H9 (cell line): ENCODE results near the gene PEX16. TPM values are rescaled to one million over a fixed set of nuclear protein-coding genes. Genes with fewer than 3 reads are reported as not detected.

ENCODE experiments used
- DNase-seq: peaks from one replicate; pipeline ENCODE4 v3.0.0-alpha.2; 2017
- H2AFZ ChIP-seq: one replicate; pipeline ENCODE4 v1.6.1; 2013; ENCODE audit warnings: mild to moderate bottlenecking, low read length, control low read depth, moderate library complexity
- H2AK5ac ChIP-seq: 2 replicates; pipeline ENCODE4 v1.6.1; 2013; ENCODE audit warnings: low read length, control low read depth, mixed read lengths; ENCODE audit not compliant: insufficient read length
- H2BK120ac ChIP-seq: one replicate; pipeline ENCODE4 v1.6.1; 2013; ENCODE audit warnings: low read depth, mild to moderate bottlenecking, low read length, control low read depth, inconsistent platforms; ENCODE audit not compliant: poor library complexity, severe bottlenecking
- H2BK12ac ChIP-seq: 2 replicates; pipeline ENCODE4 v1.6.1; 2013; ENCODE audit warnings: low read length, control low read depth, mixed read lengths, low read depth; ENCODE audit not compliant: insufficient read length
- H2BK15ac ChIP-seq: 2 replicates; pipeline ENCODE4 v1.6.1; 2013; ENCODE audit warnings: low read depth, low read length, control low read depth
- H2BK20ac ChIP-seq: one replicate; pipeline ENCODE4 v1.6.1; 2013; ENCODE audit warnings: low read depth, mild to moderate bottlenecking, low read length, control low read depth, inconsistent platforms; ENCODE audit not compliant: poor library complexity, severe bottlenecking
- H2BK5ac ChIP-seq: 2 replicates; pipeline ENCODE4 v1.6.1; 2013; ENCODE audit warnings: low read length, control low read depth, mixed read lengths; ENCODE audit not compliant: insufficient read length
- H3K14ac ChIP-seq: 2 replicates; pipeline ENCODE4 v1.6.1; 2013; ENCODE audit warnings: low read length, control low read depth; ENCODE audit not compliant: insufficient read depth
- H3K18ac ChIP-seq: 2 replicates; pipeline ENCODE4 v1.6.1; 2013; ENCODE audit warnings: low read depth, mild to moderate bottlenecking, mixed read lengths, low read length, control low read depth; ENCODE audit not compliant: insufficient read length
- H3K23ac ChIP-seq: 2 replicates; pipeline ENCODE4 v1.6.1; 2013; ENCODE audit warnings: low read length, control low read depth, mixed read lengths, low read depth; ENCODE audit not compliant: insufficient read length
- H3K23me2 ChIP-seq: 2 replicates; pipeline ENCODE4 v1.6.1; 2013; ENCODE audit warnings: low read depth, mild to moderate bottlenecking, mixed read lengths, low read length, control low read depth; ENCODE audit not compliant: insufficient read length, poor library complexity, severe bottlenecking
- H3K27ac ChIP-seq: 2 replicates; pipeline ENCODE4 v1.5.1; 2013; ENCODE audit warnings: low read length, control low read depth, mixed read lengths, low read depth; ENCODE audit not compliant: insufficient read length
- H3K27me3 ChIP-seq: 2 replicates; pipeline ENCODE4 v1.6.1; 2013; ENCODE audit warnings: low read length, control low read depth, inconsistent platforms; ENCODE audit not compliant: insufficient read depth
- H3K4ac ChIP-seq: 2 replicates; pipeline ENCODE4 v1.6.1; 2013; ENCODE audit warnings: low read depth, mild to moderate bottlenecking, control low read depth, inconsistent platforms, low read length, moderate library complexity
- H3K4me1 ChIP-seq: 2 replicates; pipeline ENCODE4 v1.6.1; 2013; ENCODE audit warnings: low read length, control low read depth, inconsistent platforms; ENCODE audit not compliant: insufficient read depth
- H3K4me2 ChIP-seq: 2 replicates; pipeline ENCODE4 v1.6.1; 2013; ENCODE audit warnings: low read length, control low read depth, mixed read lengths; ENCODE audit not compliant: insufficient read length, insufficient read depth
- H3K56ac ChIP-seq: 2 replicates; pipeline ENCODE4 v1.6.1; 2013; ENCODE audit warnings: low read depth, mild to moderate bottlenecking, mixed read lengths, low read length, control low read depth; ENCODE audit not compliant: insufficient read length
- H3K79me1 ChIP-seq: 2 replicates; pipeline ENCODE4 v1.6.1; 2013; ENCODE audit warnings: low read depth, mild to moderate bottlenecking, moderate library complexity, low read length, control low read depth, inconsistent platforms; ENCODE audit not compliant: insufficient read depth, poor library complexity, severe bottlenecking
- H3K79me2 ChIP-seq: 2 replicates; pipeline ENCODE4 v1.6.1; 2013; ENCODE audit warnings: low read length, control low read depth, inconsistent platforms; ENCODE audit not compliant: insufficient read depth
- H3K9ac ChIP-seq: 2 replicates; pipeline ENCODE4 v1.6.1; 2013; ENCODE audit warnings: low read length, control low read depth, mixed read lengths; ENCODE audit not compliant: insufficient read length; ENCODE audit errors: extremely low read depth
- H3K9me3 ChIP-seq: one replicate; pipeline ENCODE4 v1.6.1; 2013; ENCODE audit warnings: low read depth, low read length, inconsistent platforms; ENCODE audit not compliant: control insufficient read depth
- H3T11ph ChIP-seq: one replicate; pipeline ENCODE4 v1.6.1; 2013; ENCODE audit warnings: mild to moderate bottlenecking, low read length, control low read depth, inconsistent platforms
- H4K20me1 ChIP-seq: one replicate; pipeline ENCODE4 v1.6.1; 2013; ENCODE audit not compliant: control insufficient read depth, insufficient read length, insufficient read depth
- H4K5ac ChIP-seq: 2 replicates; pipeline ENCODE4 v1.6.1; 2013; ENCODE audit warnings: low read depth, mild to moderate bottlenecking, mixed read lengths, low read length, control low read depth; ENCODE audit not compliant: insufficient read length
- H4K8ac ChIP-seq: replicated peaks from 2 replicates; pipeline ENCODE4 v1.6.1; 2013; ENCODE audit warnings: low read length, control low read depth, mixed read lengths, low read depth; ENCODE audit not compliant: insufficient read length
- H4K91ac ChIP-seq: 2 replicates; pipeline ENCODE4 v1.6.1; 2013; ENCODE audit warnings: low read depth, mild to moderate bottlenecking, moderate library complexity, mixed read lengths, low read length, control low read depth; ENCODE audit not compliant: insufficient read length
- H3K27ac Mint-ChIP-seq, 3 experiments: 2 replicates in 2 of 3; 3 replicates in 1 of 3; pipeline ENCODE4 v1.8.0; 2020 to 2021; ENCODE audit warnings: mixed read lengths in 3 of 3, mild to moderate bottlenecking in 1 of 3, moderate library complexity in 1 of 3
- H3K27me3 Mint-ChIP-seq: 2 replicates; pipeline ENCODE4 v1.8.0; 2021; ENCODE audit warnings: low read depth, mild to moderate bottlenecking, moderate library complexity, mixed read lengths
- H3K36me3 Mint-ChIP-seq, 3 experiments: 2 replicates in 2 of 3; 3 replicates in 1 of 3; pipeline ENCODE4 v1.8.0; 2020 to 2021; ENCODE audit warnings: low read depth in 3 of 3, mixed read lengths in 3 of 3; ENCODE audit not compliant: insufficient read depth in 1 of 3
- H3K4me1 Mint-ChIP-seq, 2 experiments: 2 replicates each; pipeline ENCODE4 v1.8.0; 2020; ENCODE audit warnings: mixed read lengths in 2 of 2
- H3K4me3 Mint-ChIP-seq, 2 experiments: 2 replicates in 1 of 2; 3 replicates in 1 of 2; pipeline ENCODE4 v1.8.0; 2020 to 2021; ENCODE audit warnings: mild to moderate bottlenecking in 2 of 2, mixed read lengths in 2 of 2, moderate library complexity in 1 of 2
- H3K9me3 Mint-ChIP-seq, 2 experiments: 2 replicates in 1 of 2; 3 replicates in 1 of 2; pipeline ENCODE4 v1.8.0; 2020; ENCODE audit warnings: mild to moderate bottlenecking in 2 of 2, mixed read lengths in 2 of 2, moderate library complexity in 1 of 2
- WGBS: extraction: QIAGEN DNeasy Blood & Tissue Kit; methylation state at CpG from one replicate; pipeline ENCODE4 v1.1.7; 2013; ENCODE audit warnings: missing lambda C conversion rate, low lambda C conversion rate, mixed read lengths; ENCODE audit not compliant: insufficient read length; ENCODE audit errors: extremely low coverage; 5-methylcytosine and 5-hydroxymethylcytosine counted together
- total RNA-seq: library from RNA; stranded (reverse); gene quantifications from 2 replicates; pipeline ENCODE4 v1.2.1, GENCODE V29; 2021
- TF ChIP-seq, protein P1 (sequence below): fragments of 200-600 bp; sonication (generic); conservative IDR thresholded peaks from 3 replicates; pipeline ENCODE4 v1.8.0; 2021; ENCODE audit warnings: antibody characterized with exemption, mild to moderate bottlenecking

PEX16 gene
- total RNA-seq, 1 experiment from 2014 or later: 30.8 TPM

DNA sequence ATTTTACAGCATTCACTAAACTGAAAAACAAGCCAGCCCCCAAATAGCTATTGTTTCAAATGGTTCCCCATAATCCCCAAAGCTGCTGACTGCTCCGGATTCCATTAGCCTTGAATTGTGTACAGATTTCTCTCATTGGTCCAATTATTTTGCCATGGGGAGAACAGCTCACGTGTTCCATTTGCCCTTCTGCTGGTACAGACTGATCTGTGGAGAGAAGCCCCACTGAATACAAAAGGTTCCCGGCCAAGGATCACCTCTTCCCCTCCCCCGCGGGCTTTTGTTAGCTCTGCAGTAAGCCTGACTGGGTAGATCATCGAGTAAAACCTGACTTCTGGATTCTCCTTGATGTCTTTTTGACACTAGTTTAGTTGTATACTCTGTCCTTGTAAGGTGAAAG lies 41.3 kb downstream of the PEX16 start:
- Histone ChIP-seq H3K9me3 (no peaks in the 10 kb centered on the region), H3K27me3 (no peaks in the 10 kb centered on the region), H2BK15ac (no peak overlapping the region), H3K14ac (no peak overlapping the region), H3K23ac (no peak overlapping the region), H4K5ac (no peak overlapping the region), H3K18ac (no peak overlapping the region), H2BK20ac (no peak overlapping the region), H2BK5ac (no peak overlapping the region), H2BK12ac (no peak overlapping the region), H2AFZ (no peak overlapping the region), H2BK120ac (no peak overlapping the region), H3K79me1 (no peaks in the 10 kb centered on the region), H3K9ac (no peak overlapping the region), H3K4ac (no peak overlapping the region), H3K79me2 (no peaks in the 10 kb centered on the region), H3K4me2 (no peak overlapping the region), H3K56ac (no peak overlapping the region), H3K27ac (no peak overlapping the region), H4K20me1 (no peaks in the 10 kb centered on the region), H3K4me1 (peaks cover 2% of the 10 kb centered on the region; the same call in 1 of the 2 replicates), H2AK5ac (no peak overlapping the region), H3K23me2 (no peaks in the 10 kb centered on the region), H3T11ph (no peak overlapping the region), H4K91ac (no peak overlapping the region), H4K8ac (no peak overlapping the region)
- no peak overlapping the region for H3K4me3 Mint-ChIP-seq
- H3K9me3 Mint-ChIP-seq: no peaks in the 10 kb centered on the region
- H3K27me3 Mint-ChIP-seq: no peaks in the 10 kb centered on the region
- no CpG with 5 or more reads among the region's 6 CpGs for WGBS
- H3K27ac Mint-ChIP-seq: peak overlapping the region in 1 of 3 experiments; percentile 71; a peak in 3 of 7 replicates
- H3K36me3 Mint-ChIP-seq: peaks cover 1 to 22% (median 5%) of the 10 kb centered on the region in 3 experiments; a peak in 6 of 7 replicates
- peaks cover 25 to 26% of the 10 kb centered on the region in 2 experiments for H3K4me1 Mint-ChIP-seq
- no peak for DNase-seq
- TF ChIP-seq, protein P1, sequence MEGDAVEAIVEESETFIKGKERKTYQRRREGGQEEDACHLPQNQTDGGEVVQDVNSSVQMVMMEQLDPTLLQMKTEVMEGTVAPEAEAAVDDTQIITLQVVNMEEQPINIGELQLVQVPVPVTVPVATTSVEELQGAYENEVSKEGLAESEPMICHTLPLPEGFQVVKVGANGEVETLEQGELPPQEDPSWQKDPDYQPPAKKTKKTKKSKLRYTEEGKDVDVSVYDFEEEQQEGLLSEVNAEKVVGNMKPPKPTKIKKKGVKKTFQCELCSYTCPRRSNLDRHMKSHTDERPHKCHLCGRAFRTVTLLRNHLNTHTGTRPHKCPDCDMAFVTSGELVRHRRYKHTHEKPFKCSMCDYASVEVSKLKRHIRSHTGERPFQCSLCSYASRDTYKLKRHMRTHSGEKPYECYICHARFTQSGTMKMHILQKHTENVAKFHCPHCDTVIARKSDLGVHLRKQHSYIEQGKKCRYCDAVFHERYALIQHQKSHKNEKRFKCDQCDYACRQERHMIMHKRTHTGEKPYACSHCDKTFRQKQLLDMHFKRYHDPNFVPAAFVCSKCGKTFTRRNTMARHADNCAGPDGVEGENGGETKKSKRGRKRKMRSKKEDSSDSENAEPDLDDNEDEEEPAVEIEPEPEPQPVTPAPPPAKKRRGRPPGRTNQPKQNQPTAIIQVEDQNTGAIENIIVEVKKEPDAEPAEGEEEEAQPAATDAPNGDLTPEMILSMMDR: no peak
